OCI-LY7 (cell line): ENCODE measurements around the gene COX8A. TPM values are rescaled to one million over a fixed set of nuclear protein-coding genes. Genes with fewer than 3 reads are reported as not detected.
A peak's percentile ranks its signal among the peaks of the same experiment; 100 is the strongest.

Source experiments
- BruUV-seq: library from RNA; stranded (reverse); fragments of 400-500 nt; replicated peaks from 2 replicates; lab custom pipeline; 2021; lab: Mats Ljungman, UMichigan
- CTCF ChIA-PET: fragments of 300-600 bp; sonication (Branson Sonifier 250); formaldehyde crosslinking; loops from one replicate; lab custom pipeline; 2022; ENCODE audit warnings: antibody characterized with exemption; ENCODE audit not compliant: unreplicated experiment; lab: Charles Lee
- POLR2A ChIA-PET: fragments of 300-600 bp; sonication (Branson Sonifier 250); formaldehyde crosslinking; loops from one replicate; lab custom pipeline; 2022; ENCODE audit warnings: antibody characterized with exemption; lab: Charles Lee
- DNase-seq: peaks from one replicate; pipeline ENCODE4 v3.0.0-alpha.2; 2015; ENCODE audit warnings: low spot score
- H2AFZ ChIP-seq: fragments of 200-600 bp; sonication (generic), shearing (Covaris generic); 2 replicates; pipeline ENCODE4 v1.6.1; 2014; ENCODE audit warnings: mild to moderate bottlenecking, antibody characterized with exemption, low read length, moderate library complexity
- H3K27ac ChIP-seq: fragments of 200-600 bp; sonication (generic); 2 replicates; pipeline ENCODE4 v1.5.1; 2014; ENCODE audit warnings: mixed run types, low read depth, mild to moderate bottlenecking, moderate library complexity, low read length, inconsistent platforms; ENCODE audit not compliant: poor library complexity, severe bottlenecking
- H3K36me3 ChIP-seq: fragments of 200-600 bp; sonication (generic); 2 replicates; pipeline ENCODE4 v1.6.1; 2014; ENCODE audit warnings: mild to moderate bottlenecking, antibody characterized with exemption, low read length, moderate library complexity, mixed read lengths; ENCODE audit not compliant: insufficient read depth
- H3K4me1 ChIP-seq: fragments of 200-600 bp; sonication (generic); 2 replicates; pipeline ENCODE4 v1.5.1; 2014; ENCODE audit warnings: mild to moderate bottlenecking, low read length; ENCODE audit not compliant: insufficient read depth, poor library complexity, severe bottlenecking
- H3K4me2 ChIP-seq: fragments of 200-600 bp; sonication (generic); 2 replicates; pipeline ENCODE4 v1.6.1; 2014; ENCODE audit warnings: mild to moderate bottlenecking, low read length
- H3K4me3 ChIP-seq: fragments of 200-600 bp; sonication (generic); 2 replicates; pipeline ENCODE4 v1.5.1; 2014; ENCODE audit warnings: mild to moderate bottlenecking, low read depth, low read length; ENCODE audit not compliant: poor library complexity, severe bottlenecking
- H3K79me2 ChIP-seq: fragments of 200-600 bp; sonication (generic); 2 replicates; pipeline ENCODE4 v1.6.1; 2016; ENCODE audit warnings: low read depth, mild to moderate bottlenecking, low read length, moderate library complexity, mixed read lengths; ENCODE audit not compliant: insufficient read depth
- H3K9me2 ChIP-seq: fragments of 200-600 bp; sonication (generic); 2 replicates; pipeline ENCODE4 v1.6.1; 2016; ENCODE audit warnings: mild to moderate bottlenecking, low read length, mixed read lengths; ENCODE audit not compliant: insufficient read depth
- H3K9me3 ChIP-seq: fragments of 200-600 bp; sonication (generic); 2 replicates; pipeline ENCODE4 v1.6.1; 2014; ENCODE audit warnings: mild to moderate bottlenecking, mixed run types, low read length, mixed read lengths
- H4K20me1 ChIP-seq: fragments of 200-600 bp; sonication (generic); 2 replicates; pipeline ENCODE4 v1.6.1; 2014; ENCODE audit warnings: mild to moderate bottlenecking, antibody characterized with exemption, low read length, moderate library complexity, mixed read lengths; ENCODE audit not compliant: insufficient read depth
- CTCF ChIP-seq: fragments of 200-600 bp; sonication (generic); conservative IDR thresholded peaks from 2 replicates; pipeline ENCODE4 v1.5.1; 2014; ENCODE audit warnings: mild to moderate bottlenecking, antibody characterized with exemption, low read length, moderate library complexity, mixed read lengths
- EZH2phosphoT487 ChIP-seq: fragments of 200-600 bp; sonication (generic); IDR thresholded peaks from 2 replicates; pipeline ENCODE4 v1.6.1; 2018; ENCODE audit warnings: low read depth, borderline replicate concordance, mild to moderate bottlenecking, mixed run types, antibody characterized with exemption, low read length, moderate library complexity, mixed read lengths
- intact Hi-C: fragments of 100-400 bp; cut with micrococcal nuclease; formaldehyde crosslinking; loops from one replicate; pipeline ENCODE4 v1.10.0; 2022; ENCODE audit not compliant: unreplicated experiment
- total RNA-seq, 2 experiments: library from RNA; depleted of rRNA in 1 of 2; stranded (reverse); fragments of >200 nt in 1 of 2; shearing (Covaris generic) in 1 of 2; gene quantifications; 2 replicates each; pipeline ENCODE4 v1.2.3, GENCODE V29; 2014 to 2022

COX8A gene
- total RNA-seq, 2 experiments from 2014 or later: 373 to 811 TPM

- no TSS peak for BruUV-seq
- Histone ChIP-seq H3K4me3 (no peak overlapping the region), H3K79me2 (no peaks in the 10 kb centered on the region), H3K9me2 (no peaks in the 10 kb centered on the region), H3K4me1 (no peaks in the 10 kb centered on the region), H2AFZ (no peak overlapping the region), H3K36me3 (peaks cover 79% of the 10 kb centered on the region), H3K27ac (no peak overlapping the region), H4K20me1 (no peaks in the 10 kb centered on the region), H3K4me2 (no peak overlapping the region), H3K9me3 (no peaks in the 10 kb centered on the region)
- POLR2A ChIA-PET: no interaction called here
- TF ChIP-seq EZH2phosphoT487: no peak
- TF ChIP-seq CTCF: no peak
- CTCF ChIA-PET: no interaction called here
- intact Hi-C loops: no loop called here
- DNase-seq: no peak
These were observed 19.6 kb downstream of the COX8A start for GRCh38 chr11:63993993-63994392.

DNA sequence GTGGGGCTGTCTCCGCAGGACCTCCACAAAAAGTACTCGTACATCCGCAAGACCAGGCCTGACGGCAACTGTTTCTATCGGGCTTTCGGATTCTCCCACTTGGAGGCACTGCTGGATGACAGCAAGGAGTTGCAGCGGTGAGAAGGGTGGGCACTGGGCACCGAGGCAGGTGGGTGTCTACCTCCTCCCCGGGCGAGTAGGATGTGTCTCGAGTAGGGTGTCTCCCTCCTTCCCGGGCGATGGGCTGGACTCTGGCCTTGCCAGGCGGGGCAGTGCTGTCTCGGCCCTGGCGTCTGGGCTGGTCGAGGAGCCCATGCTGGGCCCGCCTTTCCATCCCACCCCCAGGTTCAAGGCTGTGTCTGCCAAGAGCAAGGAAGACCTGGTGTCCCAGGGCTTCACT lies 22.1 kb downstream of the COX8A start:
- no TSS peak for BruUV-seq
- POLR2A ChIA-PET: no interaction called here
- Histone ChIP-seq H3K36me3 (peaks cover 66% of the 10 kb centered on the region), H3K4me3 (no peak overlapping the region), H3K9me3 (no peaks in the 10 kb centered on the region), H4K20me1 (no peaks in the 10 kb centered on the region), H3K4me1 (peaks cover 9% of the 10 kb centered on the region), H3K79me2 (no peaks in the 10 kb centered on the region), H2AFZ (no peak overlapping the region), H3K27ac (no peak overlapping the region), H3K4me2 (no peak overlapping the region), H3K9me2 (no peaks in the 10 kb centered on the region)
- TF ChIP-seq CTCF: no peak
- no peak for TF ChIP-seq EZH2phosphoT487
- CTCF ChIA-PET: no interaction called here
- no peak for DNase-seq
- intact Hi-C loops: no loop called here

GRCh38 chr11:63997104-63997700 lies 22.8 kb downstream of the COX8A start:
- Histone ChIP-seq H3K9me2 (no peaks in the 10 kb centered on the region), H3K36me3 (peaks cover 65% of the 10 kb centered on the region), H3K27ac (no peak overlapping the region), H3K79me2 (no peaks in the 10 kb centered on the region), H3K9me3 (no peaks in the 10 kb centered on the region), H3K4me1 (peaks cover 9% of the 10 kb centered on the region), H3K4me3 (no peak overlapping the region), H4K20me1 (no peaks in the 10 kb centered on the region), H3K4me2 (no peak overlapping the region), H2AFZ (no peak overlapping the region)
- BruUV-seq: TSS peak; percentile 90
- intact Hi-C loops: no loop called here
- CTCF ChIA-PET: no interaction called here
- POLR2A ChIA-PET: no interaction called here
- TF ChIP-seq CTCF: no peak
- no peak for TF ChIP-seq EZH2phosphoT487
- DNase-seq: no peak
